ENCODE measurements around the gene GRIA3.
"Not testable (repeated sequence)": the region's sequence is repeated elsewhere in the genome, so short reads cannot be mapped to it uniquely, and the experiment has no call there.

Gene GRIA3

DNA sequence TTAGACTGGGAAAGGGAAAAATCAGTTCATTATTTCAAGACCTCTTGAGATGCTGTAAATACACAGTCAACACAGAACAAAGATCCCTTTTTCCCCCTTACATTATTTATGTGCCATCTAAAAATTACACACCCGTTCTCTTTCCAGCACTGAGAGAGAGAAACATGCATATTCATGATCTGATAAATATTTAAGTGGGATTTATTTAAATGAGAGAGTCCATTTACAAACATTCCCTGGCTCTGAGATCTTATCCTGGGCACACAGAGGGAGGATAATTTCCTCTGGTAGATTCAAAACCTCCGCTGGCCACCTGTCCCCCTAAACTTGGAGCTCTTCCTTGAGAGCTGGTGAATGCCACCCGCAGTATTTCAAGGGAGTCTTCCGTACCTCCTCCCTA lies 88.6 kb downstream of the GRIA3 start:
- FAIRE-seq (no peak), DNase-seq (ENCODE audit: low spot score) (no peak)

DNA sequence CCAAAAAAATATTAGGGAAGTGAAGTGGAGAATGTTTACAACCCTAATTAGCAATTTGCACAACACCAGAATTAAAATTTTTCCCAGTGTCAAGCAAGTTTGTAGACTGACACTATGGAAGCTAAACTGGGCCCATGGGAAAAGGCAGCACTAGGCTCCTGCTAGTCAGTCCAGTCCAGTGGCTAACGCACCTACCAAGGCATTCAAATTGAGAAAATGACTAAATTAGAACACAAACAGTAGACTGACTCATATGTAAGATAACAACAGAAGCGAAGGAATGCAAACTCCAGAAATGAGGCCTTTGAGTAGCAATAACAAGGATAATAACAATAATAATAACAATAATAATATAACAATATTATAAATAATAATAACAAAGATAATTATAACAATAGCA lies 90.7 kb downstream of the GRIA3 start:
- DNase-seq (ENCODE audit: low spot score), result no peak
- no peak for FAIRE-seq

DNA sequence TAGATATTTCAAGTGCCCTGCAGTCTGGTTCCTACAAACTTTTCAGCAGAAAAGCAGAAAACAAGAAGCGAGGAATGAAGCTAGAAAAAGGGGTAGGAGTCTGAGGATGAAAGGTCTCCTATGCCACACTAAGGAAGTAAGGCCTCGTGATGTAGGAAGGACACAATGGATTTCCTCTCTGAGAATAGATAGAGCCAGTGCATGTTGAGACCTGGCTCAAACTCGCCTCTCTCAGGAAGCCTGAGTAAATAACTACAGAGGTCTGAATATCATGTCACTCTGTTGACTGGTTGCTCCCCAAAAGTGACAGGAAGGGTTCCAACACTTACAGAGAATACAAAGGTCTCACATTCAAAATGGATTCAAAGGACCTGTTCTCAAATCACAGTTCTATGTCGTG lies 93.3 kb downstream of the GRIA3 start:
- no peak for FAIRE-seq
- no peak for DNase-seq (ENCODE audit: low spot score)

DNA sequence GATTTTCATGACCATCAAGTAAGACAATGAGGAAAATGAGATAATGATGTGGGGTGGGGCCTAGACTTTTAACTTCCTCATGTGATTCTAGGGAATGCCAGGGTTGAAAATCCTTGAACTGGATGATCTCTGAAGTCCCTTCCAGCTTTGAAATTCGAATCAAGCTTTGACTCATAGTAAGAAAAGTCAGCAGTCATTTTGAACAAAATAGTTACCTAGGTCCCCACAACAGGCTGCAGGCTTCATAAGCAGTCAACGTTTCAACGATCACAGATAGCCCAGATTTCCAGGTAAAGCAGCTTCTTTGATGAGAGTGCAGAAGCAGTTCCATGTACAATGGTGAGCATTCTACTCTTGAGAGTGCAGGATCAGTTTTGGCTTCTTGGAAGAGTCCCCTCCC lies 93.7 kb downstream of the GRIA3 start:
- FAIRE-seq (no peak), DNase-seq (ENCODE audit: low spot score) (no peak)

DNA sequence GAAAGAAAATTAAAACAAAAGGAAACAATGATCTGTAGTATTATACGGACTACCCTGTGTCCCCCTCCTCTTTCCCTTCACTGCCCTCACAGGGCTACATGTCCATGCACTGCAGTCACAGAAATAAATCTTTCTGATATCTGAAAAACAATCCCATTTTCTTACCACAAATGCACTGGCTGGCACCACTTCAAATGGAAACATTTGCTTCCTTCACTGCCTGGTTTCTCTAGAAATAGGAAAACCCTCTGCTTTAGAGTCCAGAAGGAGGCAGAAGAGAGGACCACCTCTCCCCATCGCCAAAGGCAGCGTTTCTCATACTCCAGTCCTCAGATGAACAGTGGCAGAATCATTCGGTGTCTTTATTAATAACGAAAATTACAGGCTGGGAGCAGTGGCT lies 98.2 kb downstream of the GRIA3 start:
- no peak for FAIRE-seq

DNA sequence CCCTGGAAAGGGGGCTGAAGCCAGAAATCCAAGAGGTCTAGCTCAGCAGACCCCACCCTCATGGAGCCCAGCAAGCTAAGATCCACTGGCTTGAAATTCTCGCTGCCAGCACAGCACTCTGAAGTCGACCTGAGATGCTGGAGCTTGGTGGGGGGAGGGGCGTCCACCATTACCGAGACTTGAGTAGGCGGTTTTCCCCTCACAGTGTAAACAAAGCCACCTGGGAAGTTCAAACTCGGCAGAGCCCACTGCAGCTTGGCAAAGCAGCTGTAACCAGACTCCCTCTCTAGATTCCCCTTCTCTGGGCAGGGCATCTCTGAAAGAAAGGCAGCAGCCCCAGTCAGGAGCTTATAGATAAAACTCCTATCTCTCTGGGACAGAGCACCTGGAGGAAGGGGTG lies 99.3 kb downstream of the GRIA3 start:
- DNase-seq (ENCODE audit: low spot score); FAIRE-seq: not testable (repeated sequence)

More for the DNA sequence above, 98.2 kb downstream of the GRIA3 start:
- DNase-seq (ENCODE audit: low spot score), result no peak

DNA sequence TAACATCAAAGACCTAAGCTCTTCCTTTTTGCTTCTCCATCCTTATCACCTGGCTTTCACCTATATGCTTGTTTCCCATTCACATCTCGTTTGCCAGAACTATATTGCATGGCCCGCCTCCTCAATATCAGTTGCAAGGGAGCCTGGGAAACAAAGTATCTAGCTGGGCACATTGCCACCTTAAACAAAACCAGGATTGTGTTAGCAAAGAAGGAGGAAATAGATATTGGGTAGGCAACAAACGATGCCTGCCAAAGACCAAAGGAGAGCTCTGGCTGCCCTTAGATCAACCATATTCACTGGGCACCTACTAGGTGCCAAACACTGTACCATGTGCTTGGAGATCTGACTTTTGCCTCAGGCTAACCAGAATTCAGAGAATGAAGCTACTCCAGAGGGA lies 107.5 kb downstream of the GRIA3 start:
- FAIRE-seq (no peak), DNase-seq (ENCODE audit: low spot score) (no peak)

DNA sequence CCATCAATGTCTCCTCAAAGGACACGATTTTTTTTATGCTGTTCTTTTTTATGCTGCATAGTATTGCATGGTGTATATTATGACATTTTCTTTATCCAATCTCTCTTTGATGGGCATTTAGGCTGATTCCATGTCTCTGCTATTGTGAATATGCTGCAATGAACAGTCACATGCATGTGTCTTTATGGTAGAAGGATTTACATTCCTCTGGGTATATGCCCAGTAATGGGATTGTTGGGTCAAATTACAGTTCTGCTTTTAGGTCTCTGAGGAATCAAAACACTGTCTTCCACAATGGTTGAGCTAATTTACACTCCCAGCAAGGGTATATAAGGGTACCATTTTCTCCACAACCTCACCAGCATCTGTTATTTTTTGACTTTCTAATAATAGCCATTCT lies 113.9 kb downstream of the GRIA3 start:
- no peak for FAIRE-seq
- DNase-seq (ENCODE audit: low spot score), result no peak

DNA sequence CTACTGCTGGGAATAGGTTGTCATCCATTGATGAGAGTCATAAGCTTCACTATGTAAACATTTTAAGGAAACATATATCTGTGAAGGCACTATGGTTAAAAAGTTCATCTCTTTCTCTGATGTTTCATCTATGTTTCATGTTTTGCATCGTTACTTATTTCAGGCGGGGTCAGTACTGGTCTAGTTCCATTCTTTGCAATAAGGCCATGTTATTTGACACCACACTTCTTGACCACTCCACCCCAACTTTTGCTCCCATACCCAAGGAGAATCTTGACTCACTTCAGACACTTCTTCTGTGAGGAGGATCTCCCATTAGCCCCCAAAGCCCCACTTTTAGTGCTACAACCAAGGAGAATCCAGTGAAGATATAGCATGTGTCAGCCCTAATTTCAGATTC lies 119.4 kb downstream of the GRIA3 start:
- no peak for DNase-seq (ENCODE audit: low spot score)
- no peak for FAIRE-seq

DNA sequence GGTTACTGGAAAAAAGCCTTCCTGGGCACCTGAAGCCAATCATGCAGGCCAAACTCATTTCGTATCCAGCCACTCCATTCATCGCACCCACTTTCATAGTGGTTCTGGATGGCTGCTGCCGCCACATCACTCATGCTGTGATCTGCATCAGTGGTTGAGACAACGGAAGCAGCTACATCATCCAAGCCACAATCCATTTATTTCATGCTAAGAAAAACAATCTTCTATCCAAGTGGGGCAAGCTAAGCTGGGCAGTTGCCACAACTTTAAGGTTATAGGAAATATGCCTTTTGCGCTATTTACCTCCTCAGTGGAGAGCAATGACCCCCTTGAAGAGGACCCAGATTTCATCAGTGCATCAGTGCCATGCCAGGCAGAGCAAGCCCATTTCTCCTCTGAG lies 124.6 kb downstream of the GRIA3 start:
- FAIRE-seq (no peak), DNase-seq (ENCODE audit: low spot score) (no peak)

DNA sequence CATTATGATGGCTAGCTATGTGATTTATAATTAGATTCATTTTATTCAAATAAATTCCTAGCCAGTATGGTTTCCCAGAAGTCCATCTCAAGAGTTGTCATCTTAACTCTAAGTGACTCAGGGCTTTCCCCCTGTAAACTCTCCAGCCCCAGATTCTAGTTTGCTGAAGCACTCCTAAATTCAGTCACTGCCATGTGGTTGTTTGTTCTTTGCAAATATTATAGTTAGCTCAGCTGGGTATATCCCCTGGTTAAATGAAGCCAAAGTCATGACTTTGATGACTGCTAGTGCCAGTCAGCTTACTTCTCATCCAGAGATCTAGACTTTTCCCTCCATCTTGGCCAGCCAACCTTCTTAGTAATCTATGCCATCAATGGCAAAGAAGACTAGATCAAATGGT lies 126.0 kb downstream of the GRIA3 start:
- no peak for FAIRE-seq
- no peak for DNase-seq (ENCODE audit: low spot score)

DNA sequence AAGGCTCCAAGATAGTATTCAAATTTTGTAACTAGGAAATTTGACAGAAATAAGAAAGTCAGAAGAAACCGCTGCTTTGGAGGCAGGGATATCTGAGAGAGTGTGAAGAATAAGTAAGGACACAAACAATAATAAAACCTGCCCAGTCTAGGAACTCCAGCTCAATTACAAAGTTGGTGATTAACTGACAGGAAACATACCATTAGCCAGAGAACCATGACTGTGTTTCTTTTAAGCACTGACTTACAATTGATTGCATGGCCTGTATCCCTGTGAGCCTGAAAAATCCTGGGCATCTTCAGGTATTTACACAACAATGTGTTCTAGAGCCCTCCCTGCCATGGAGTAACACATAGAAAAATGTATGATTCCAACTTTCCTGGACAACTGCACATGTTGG lies 127.4 kb downstream of the GRIA3 start:
- FAIRE-seq (no peak), DNase-seq (ENCODE audit: low spot score) (no peak)

DNA sequence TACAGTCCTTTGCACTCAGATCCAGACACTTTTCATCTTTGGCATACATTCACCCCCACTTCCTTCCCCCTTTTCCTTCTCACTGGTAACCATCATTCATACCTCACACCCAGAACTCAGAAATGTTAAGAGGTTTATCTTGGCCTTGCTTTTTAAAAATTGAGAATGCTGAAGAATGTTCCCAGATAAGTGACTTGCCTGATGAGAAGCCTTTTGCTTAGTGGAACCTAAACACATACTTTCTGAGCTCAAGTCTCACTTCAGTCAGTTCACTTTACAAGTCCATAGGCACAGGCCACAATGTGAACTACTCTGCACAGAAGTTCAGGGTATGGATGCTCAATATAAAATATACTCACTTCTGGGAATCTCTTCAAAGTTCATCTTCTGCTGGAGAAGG lies 129.4 kb downstream of the GRIA3 start:
- no peak for DNase-seq (ENCODE audit: low spot score)
- FAIRE-seq, result no peak

DNA sequence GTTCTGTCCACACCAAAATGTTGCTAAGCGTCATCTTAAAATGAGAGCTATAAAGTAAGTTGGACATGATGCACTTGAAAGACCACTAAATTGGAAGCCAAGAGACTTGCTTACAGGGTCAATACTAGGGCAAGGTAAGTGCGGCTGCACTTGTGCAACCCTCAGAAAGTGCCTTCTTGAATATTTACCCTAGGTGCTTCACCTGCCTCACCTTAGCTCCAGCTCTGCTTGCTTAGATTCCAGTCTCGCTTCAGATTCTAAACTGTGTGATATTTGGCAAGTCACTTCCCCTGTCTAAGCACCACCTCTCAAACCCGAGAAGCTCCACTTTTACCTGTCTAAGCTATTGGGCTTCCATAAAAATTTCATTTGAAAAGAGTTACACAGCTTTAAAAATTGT lies 136.5 kb downstream of the GRIA3 start:
- DNase-seq (ENCODE audit: low spot score) (no peak), FAIRE-seq (no peak)

DNA sequence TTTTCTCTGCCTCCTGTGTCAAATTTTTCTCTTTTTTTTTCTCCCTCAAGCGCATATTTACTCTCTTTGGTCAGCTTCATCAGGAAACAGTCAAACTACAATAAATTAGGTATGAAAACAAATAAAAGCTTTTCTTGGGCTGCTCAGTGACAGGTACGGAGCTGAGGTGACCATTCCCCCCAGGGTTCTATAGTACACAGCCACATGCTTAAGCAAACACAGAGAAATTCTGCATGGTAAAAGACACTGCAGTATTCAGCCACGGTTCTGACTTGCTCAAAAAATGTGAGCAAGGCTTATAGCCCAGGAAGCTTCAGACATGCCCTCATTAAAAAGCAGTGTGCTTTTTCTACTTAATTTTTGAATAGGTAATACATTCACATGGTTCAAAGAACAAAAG lies 138.5 kb downstream of the GRIA3 start:
- FAIRE-seq, result no peak
- DNase-seq (ENCODE audit: low spot score), result no peak

DNA sequence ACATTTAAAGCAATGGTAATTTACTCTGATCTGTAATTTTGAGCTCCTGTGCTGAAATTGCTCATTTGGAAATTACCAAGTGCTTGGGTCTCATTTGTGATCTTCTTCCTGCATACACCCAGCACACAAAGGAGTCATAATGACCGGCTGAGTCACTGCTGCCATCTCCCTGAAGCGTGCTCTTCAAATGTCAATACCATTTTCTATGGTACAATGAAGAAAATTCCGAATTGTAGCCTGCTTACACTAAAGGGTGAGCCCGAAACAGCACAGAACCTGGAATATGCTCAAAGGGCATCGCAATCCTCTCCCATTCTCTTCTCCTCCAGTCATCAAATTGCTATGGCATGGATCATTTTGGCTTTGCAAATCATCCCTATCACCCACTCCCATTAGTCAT lies 140.5 kb downstream of the GRIA3 start:
- no peak for FAIRE-seq
- DNase-seq (ENCODE audit: low spot score), result no peak

DNA sequence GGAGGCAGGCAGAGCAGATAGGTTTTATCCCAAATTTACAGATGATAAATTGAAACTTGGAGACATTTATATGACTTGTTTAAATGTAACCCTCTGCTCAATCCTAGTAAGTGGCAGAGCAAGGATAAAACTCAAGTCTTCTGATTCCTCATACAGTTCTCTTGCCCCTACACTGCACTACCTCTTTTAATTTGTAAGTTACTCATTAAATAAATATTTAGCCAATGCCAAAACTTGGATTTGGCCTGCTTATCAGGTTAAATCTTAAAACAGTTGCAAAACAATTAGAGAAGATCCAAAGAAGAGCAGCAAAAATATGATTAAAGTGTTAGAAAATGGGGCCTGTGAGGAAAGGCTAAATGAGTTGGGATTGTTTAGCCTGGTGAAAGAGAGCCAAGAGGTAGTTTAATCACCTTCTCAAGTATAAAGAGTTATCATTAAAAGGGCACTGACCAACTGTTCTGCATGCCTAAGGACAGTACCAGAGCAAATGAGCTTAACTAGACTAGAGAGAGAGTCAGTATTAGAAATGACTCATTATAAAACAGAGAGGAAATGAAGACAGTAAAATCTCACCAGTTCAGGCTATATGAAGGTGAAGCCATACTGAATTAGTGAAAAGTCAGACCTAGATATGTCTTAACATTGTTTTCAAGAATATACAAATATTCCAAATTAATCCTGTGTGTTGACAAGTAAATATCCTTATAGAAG lies 146.3 kb downstream of the GRIA3 start:
- FAIRE-seq, result no peak

DNA sequence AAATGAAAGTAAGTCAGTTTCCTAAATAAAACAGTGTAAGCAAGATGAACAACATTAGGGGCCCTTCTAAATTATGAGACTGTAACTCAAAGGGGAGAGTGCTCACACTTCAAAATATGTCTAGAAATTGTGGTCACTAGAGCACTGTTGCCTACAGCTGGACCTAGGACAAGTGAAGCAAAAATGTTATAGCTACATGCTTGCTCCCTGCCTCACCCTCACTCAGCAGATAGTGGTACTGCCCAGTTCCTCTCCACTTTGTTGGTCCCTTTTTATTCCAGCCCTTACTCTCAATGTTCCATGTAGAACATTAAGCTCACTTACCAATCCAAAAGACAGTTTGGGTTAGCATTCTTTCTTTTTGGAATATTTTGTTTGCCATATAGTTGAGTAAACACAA lies 147.3 kb downstream of the GRIA3 start:
- FAIRE-seq (no peak), DNase-seq (ENCODE audit: low spot score) (no peak)

More for the DNA sequence above, 146.3 kb downstream of the GRIA3 start:
- no peak for DNase-seq (ENCODE audit: low spot score)

DNA sequence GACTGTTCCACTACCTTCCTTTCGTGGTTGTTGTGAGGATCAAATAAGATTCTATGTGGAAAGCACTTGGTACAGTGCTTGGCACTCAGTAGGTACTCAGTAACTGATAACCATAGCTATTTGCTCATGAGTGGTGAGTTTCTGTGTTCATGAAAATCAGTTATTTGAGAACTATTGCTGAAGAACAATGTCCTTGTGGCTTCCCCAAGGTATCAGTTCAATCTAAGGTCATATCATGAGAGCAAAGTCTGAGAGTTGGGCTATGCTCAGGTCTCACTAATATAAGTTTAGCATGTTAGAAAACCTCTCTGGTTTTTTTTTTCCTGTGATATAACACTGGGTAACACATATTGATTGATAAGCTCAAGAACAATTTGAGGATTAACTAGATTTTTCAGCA lies 147.8 kb downstream of the GRIA3 start:
- DNase-seq (ENCODE audit: low spot score), result no peak
- no peak for FAIRE-seq

DNA sequence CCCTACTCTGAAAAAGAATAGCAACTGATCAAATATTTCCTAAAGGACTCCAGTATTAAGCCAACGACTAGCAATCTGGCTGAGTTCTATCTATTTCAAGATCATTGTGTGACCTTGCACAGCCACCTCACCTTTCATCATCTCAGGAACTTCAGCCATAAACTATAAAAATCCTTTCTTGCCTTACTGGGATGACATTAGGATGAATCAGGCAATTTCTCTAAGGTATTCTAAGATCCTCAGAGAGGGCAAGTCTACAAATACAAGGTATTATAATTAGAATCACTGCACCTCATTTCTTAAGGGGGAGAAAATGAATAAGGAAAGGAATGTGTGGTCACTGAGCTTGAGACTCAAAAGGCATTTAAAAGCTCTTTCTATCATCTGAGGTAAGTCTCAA lies 152.6 kb downstream of the GRIA3 start:
- no peak for FAIRE-seq
- DNase-seq (ENCODE audit: low spot score), result no peak

DNA sequence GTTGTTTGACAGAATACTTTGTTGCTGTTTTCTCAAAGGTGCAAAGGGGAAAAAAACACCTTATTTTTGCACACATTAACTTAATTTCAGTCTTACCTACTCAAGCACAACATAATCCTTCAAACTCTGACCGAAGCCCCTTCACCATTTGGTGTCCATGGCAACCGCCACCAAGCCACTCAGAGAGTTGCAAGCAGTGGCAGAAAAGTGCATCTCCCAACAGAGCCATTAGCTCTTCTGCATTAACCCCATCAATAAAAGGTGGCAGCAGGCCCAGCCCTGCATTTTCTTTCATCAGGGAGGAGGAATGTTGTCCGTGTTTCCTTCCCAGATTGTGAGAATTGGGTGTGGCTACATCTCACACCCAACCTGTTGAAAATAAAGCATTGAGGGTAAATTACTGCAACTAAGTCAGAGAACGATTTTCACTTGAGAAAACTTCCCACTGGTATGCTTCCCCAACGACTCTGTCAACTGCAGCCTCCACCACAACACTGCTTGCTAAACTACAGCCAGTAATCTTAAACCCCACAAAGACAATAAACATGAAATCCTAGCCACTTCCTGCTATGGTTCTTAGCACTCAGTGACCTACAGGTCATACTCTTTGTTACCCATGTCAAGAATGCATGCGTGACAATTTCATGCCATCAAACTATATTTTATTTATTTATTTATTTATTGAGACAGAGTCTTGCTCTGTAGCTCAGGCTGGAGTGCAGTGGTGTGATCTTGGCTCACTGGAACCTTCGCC lies 154.0 kb downstream of the GRIA3 start:
- DNase-seq (ENCODE audit: low spot score) (no peak), FAIRE-seq (no peak)

DNA sequence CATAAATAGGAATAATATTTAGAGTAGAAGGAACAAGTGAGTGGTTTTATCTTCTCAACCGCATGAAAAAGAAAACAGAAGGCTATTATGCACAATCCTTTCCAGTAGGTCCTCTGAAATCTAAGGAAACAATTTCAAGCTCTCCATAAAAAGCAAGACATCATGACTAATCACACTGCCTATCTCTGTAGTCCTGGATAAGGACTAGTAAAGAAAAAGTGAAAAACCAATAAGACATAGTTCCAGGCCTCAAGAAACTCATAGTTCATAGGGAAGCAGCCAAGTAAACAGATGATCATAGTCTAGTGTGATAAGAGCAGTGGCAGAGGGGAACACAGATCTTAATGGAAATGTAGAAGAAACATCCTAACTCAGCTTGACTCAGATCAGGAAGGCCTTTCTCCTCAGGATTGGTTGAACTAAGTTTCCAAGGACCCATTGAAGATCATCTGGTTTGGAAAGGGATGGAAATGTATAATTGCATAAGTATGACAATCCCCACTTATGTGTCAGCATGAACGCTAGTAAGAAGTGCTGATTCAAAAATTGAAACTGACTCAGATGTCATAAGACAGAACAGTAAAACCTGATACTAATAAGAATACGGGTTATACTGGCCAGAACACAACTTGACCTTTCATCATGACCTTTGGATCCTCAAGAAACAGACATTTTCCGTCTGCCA lies 155.3 kb downstream of the GRIA3 start:
- no peak for DNase-seq (ENCODE audit: low spot score)
- no peak for FAIRE-seq

DNA sequence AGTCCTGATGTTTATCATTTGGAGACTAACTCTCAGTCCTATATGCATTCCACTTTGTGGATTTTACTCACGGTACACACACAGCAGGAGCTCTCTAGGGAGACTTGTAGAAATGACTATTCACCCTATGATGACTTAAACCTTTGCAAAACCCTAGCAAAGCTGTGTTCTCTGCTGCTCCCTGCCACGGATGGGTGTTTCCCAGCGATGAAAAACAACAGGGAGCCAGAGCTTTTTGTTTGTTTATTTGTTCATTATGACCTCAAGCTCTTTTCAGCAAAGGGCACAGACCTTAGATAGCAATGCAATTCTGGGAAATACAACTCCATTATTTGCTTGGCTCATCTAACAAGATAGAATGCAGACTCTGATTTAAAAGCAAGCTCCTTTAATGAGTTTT lies 156.6 kb downstream of the GRIA3 start:
- FAIRE-seq (no peak), DNase-seq (ENCODE audit: low spot score) (no peak)

All from urothelium cell line (cell line).